GM21737 (cell line): ENCODE measurements around the gene LIN28B.
"Not testable (repeated sequence)": the region's sequence is repeated elsewhere in the genome, so short reads cannot be mapped to it uniquely, and the experiment has no call there.

Experiments used
- ATAC-seq: cut with Tn5 transposase; IDR thresholded peaks from one replicate; pipeline ENCODE4 v1.9.1; 2021; ENCODE audit warnings: mild to moderate bottlenecking, moderate library complexity; ENCODE audit not compliant: unreplicated experiment

The LIN28B gene

DNA sequence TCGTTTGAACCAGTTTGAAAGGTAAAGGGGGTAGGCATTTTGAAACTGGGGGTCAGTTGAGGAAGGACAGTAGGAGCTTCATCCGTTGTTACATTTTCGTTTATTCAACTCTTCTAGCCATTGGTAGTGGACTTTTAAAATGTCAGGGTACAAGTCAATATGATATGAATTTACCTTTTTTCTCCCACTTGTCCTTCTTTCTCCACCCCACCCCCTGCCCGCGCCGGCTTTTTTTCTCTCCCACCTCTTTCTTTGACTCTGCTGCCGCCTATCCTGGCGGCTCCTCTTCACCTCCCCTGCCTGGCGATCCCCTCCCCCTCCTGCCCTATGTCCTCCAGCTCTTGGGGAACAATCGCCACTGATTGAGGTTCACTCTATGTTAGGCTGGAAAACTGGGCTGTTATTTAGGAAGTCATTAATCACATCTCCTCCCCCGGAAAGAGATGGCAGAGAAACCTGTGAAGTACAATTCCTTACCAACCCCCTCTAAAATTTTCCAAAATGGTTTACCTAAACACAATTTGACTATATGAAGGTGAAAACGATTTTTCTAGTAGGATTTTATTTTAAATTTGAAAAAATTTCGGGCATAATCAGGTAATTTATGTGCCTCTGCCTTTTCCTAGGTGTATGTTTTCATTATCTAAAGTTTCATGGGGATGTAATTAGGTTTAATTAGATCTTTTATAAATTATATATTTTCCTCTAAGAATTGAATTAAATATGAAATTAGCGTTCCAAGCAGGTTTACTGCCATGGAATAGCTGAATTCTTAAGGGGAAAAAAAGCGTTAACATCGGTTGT is 778 bp upstream of the LIN28B start:
- no peak for ATAC-seq

DNA sequence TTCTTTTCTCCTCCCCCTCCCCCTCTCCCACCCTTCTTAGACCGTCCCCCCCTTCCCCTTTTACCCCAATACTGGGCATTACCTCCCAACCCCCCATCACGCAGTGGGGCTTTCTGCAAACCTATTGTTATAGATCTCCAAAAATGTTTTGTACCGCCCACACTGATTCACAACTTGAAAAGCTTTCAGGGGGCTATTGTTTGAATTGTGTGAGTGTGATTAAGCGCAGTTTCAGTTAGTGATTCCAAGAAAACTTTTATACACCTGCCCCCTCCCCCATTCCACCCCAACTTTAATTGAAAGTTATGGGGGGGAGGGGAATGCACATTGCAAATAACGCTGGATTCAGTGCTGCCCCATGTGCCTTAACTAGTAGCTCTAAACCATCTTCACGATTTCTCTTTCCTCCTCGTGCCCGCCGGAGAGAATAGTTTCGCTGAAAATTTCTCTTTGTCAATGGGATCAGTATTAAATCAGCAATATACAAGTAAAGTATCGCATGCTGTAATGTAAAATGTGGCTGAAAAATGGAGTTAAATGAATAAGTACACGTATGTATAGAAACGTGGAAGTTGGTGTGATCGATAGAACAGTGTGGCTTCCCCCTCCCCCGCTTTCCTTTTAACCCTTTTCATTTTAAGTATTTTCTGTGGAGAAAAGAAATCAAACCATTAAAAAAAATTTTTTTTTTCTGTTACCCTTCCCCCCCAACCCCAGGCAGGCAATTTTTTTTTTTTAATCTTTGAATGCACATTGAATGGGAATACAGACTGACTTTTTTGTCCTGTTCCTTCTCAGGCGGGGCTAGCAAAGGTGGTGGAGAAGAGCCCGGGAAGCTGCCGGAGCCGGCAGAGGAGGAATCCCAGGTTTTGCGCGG is 632 bp downstream of the LIN28B start:
- ATAC-seq: no peak

DNA sequence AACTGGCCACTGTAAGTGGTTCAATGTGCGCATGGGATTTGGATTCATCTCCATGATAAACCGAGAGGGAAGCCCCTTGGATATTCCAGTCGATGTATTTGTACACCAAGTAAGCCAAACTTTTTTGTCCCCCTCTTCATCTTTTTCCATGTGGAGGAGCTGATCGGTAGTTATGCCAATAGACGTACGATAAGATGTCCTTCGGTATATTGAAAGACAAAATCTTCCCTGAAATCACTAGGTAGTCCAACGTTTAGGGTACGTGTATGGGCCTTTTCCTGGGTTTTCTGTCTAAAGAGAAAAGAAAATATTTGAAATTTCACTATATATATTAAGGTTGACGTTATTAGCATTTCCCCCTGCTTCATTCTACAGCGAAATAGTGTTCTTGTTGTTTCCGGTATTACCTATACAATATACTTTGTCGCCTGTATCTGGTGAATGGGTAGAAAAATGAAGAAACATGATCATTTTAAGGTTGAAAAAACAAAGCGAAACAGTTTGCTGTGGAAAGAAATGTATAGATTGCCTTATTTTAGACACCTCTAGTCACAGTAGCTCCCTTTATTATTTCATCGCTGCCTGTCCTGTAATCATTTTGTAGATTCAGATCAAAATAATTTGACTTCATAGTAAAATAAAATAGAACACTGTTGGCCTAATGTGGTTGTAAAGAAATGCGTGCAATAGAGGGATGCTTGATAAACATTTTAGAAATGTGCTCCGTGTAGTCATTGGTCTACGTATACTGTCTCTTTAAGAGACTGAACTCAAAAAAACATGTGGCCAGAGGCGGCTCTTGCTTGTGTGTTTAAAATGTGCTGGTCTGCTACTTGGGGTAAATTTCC is 1.5 kb downstream of the LIN28B start:
- ATAC-seq: no peak

DNA sequence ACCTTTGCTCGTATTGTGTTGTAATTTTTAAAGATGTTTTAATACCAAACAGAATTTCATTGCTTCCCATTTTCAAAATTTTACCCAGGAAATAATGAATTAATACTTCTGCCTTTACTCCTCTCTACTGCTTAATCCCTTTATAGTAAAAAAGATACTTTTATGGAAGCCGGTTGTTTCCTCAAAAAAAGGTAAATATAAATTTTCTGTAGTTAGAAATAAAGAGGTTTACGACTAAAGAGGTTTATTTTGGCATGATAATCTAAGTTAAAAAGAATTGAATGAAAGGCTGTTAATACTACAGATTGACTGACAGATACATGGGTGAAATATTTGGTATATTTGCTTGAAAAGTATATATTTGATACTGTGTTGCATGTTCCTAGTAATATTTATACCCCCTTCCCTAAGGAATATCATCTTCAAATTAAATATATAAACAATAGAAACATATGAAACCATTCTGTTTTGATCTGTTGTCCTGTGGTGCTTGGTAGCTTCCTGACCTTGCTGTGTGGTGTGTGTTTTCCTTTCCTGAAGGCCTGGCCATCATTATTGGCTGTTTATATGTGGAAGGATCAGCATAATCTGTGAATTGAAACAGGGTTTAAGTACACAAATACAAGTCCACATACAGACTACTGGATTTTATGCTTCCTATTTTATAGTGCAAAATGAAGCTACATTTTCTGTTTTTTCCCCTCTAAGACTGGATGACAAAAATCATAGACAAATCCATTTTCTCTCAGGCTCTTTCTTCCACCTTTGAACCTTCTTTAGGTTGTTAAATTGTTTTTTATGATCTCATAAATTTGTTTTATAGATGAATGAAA is 2.3 kb downstream of the LIN28B start:
- ATAC-seq: no peak

DNA sequence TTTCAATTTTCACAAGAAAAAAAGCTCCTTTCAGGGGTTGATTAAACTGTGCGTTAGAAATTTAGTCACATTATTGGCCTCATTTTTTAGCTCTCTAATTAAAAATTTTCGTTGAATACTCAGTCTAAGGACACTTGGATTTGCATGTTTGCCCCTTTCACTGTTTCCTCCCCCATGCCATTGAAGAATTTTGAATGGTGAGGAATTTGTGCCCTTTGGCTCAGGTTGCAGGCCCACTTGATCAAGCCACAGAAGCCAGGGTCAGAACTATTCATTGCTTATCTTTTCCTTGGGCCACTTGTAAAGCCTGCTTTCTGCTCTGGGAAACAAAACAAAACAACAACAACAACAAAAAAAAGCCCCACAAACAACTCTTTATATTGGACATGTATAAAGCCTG is 12.2 kb downstream of the LIN28B start:
- ATAC-seq: no peak

DNA sequence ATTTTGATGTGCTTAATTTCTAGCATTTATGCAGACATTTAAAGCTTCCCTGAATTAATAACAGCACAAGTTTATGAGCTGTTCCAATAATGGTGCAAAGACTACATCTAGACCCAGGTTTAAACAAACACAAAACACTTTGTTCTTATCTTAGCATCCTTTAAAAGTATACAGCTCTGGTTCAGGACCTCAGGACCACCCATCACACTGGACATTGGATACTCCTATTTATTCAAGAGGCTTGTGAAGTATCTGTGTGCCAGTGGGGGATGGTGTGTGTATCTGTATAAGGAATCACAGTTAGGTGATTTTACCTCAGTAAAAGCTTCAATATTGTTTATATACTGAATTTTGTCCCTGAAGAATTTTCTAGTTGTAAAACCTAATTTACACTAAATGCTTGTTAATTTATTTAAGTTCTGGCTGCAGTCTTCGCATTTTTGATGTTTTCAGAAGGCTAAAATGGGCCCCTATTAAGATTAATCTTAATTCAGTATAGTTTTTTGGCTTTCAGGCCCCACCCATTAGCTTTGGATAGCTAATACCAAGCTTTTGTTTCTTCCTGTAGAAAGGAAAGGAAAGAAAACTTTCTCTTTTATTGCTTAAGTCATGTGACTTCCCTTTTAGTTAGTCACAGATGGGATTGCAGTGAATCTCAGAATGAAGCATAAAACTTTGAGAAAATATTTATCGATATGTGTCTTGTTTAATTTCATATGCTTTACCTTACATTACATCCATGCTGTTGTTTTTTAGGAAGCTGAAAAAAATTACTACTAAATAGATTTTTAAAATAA is 13.1 kb downstream of the LIN28B start:
- ATAC-seq: no peak

DNA sequence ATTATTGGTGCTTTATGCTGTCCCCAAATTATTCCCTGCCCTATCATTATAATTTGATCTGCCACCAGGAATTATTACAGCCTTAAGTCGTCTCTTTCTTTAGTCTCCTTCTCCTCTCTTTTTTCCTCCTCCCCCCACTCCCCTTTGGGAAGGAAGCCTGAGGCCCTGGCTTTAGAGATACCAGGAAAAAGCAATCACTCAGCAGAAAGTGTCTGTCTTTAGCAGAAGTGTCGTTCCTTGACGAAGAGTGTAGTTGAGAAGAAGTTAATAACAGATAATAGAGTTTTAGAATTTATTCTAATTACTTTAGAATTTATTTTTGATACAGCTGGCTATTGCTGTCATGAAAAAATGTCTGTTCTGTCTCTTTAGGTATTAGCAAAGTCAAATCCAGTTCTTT is 16.5 kb downstream of the LIN28B start:
- no peak for ATAC-seq

DNA sequence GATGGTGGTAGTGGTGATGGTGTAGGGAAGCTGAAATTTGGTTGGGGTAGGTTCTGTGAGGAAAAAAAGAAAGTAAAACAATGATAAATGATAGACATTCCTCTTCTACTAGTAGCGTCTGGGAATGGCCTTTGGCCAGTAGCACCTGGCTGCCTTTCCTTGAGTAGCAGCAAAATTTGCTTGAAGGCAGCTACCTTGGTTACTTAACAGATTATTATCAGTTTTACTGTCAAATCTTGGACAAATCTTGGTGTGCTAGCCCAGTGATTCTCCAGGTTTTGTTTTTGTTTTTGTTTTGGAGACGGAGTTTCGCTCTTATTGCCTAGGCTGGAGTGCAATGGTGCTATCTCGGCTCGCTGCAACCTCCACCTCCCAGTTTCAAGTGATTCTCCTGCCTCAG is 26.4 kb downstream of the LIN28B start:
- no peak for ATAC-seq

DNA sequence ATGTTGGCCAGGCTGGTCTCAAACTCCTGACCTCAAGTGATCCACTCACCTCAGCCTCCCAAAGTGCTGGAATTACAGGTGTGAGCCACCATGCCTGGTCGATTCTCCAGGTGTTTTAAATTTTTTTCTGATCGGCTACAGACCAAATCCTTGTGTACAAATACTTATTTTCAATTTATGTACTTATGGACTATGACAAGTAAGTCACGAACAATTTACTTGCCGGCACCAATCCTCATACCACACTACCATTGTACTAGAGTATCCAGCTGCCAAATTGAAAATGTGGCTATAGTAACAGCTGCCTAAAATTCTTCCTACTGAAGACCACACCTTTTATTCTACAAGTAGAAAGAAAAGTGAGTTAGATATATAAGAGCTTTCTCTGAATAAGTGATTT is 26.9 kb downstream of the LIN28B start:
- ATAC-seq: no peak

DNA sequence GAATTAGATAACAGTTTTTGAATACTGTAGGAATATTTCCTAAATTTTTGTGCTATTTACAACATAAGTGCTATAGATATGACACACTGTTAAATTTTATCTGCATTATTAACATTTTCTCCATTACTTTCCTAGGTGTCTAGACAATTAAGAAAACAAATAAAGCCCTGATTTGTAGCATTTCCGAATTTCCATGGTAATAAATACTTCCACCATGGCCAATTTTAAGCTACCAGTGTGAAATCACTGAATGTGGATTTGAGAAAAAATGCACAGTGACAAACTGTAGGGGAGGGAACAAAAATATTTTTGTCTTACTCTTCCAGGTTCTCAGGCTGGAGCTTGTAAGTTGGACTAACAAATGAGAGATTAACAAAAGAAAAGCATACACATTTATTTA is 27.9 kb downstream of the LIN28B start:
- ATAC-seq: no peak

DNA sequence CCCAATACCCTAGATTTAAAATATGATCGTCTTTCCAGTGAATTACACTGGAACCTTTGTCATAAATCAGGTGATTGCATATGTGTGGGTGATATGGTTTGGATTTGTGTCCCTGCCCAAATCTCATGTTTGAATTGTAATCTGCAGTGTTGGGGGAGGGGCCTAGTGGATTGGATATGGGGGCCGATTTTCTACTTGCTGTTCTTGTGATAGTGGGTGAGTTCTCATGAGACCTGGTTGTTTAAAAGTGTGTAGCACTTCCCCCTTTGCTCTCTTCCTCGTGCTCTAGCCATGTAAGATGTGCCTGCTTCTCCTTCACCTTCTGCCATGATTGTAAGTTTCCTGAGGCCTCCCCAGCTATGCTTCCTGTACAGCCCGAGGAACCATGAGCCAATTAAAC is 29.0 kb downstream of the LIN28B start:
- ATAC-seq: not testable (repeated sequence)

DNA sequence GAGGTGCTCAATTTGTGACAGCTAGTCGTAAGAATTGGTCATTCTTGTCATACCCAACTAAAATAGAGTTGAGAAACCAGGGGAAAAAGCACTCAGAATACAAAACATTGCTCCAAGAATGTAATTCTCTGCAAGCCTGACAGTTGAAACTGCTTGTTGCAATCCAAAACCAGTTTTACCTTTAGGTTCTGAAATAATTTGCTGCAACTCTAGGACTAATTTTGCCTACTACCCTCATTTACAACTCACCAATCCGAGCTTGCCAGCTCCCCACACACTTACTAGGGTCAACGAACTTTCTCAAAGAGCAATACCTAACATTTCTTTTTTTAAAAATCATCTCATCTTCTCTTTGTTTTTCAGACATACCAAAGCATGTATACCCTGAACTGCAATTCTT is 29.7 kb downstream of the LIN28B start:
- no peak for ATAC-seq

DNA sequence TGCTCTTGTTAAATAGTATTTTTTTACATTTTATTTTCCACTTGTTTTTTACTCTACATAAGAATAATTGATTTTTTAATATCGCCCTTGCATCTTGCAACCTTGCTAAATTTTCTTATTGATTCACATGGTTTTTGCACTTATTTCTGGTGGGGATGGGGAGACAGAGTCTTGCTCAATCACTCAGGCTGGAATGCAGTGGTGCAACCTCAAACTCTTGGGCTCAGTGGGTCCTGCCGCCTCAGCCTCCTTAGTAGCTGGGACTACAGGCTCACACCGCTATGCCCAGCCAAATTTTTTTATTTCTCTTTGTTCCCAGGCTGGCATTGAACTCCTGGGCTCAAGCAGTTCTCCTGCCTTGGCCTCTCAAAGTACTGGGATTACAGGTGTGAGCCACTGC is 30.3 kb downstream of the LIN28B start:
- ATAC-seq: no peak

DNA sequence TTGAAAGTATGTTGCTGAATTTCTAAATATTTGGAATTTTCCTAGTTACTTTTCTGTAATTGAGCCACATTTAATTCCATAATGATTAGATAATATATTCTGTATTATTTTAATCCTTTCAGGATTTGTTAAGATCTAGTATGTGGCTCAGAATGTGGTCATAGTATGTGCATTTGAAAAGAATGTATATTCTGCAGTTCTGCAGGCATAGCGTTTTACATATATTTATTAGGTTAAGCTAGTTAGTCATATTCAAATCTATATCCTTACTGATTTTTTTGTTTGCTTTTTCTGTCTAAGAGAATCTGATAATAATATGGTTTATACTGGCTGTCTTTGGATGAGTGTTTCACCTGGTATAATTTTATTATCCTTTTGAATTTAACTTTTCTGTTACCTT is 33.2 kb downstream of the LIN28B start:
- ATAC-seq: no peak

DNA sequence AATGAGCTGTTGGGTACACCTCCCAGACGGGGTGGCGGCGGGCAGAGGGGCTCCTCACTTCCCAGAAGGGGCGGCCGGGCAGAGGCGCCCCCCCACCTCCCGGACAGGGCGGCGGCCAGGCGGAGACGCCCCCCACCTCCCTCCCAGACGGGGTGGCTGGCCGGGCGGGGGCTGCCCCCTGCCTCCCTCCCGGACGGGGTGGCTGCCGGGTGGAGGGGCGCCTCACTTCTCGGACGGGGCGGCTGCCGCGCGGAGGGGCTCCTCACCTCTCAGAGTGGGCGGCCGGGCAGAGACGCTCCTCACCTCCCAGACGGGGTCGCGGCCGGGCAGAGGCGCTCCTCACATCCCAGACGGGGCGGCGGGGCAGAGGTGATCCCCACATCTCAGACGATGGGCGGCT is 34.2 kb downstream of the LIN28B start:
- not testable (repeated sequence) for ATAC-seq

DNA sequence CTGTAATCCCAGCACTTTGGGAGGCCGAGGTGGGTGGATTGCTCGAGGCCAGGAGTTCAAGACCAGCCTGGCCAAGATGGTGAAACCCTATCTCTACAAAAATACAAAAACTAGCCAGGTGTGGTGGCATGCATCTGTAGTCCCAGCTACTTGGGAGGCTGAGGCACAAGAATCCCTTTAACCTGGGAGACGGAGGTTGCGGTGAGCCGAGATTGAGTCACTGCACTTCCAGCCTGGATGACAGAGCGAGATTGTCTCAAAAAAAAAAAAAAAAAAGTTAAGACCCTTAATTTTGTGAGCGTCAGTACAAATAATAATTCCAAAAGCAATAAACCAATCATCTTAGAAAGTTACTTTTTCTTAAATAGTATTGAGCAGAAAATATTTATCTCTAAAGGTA is 36.7 kb downstream of the LIN28B start:
- ATAC-seq: not testable (repeated sequence)

DNA sequence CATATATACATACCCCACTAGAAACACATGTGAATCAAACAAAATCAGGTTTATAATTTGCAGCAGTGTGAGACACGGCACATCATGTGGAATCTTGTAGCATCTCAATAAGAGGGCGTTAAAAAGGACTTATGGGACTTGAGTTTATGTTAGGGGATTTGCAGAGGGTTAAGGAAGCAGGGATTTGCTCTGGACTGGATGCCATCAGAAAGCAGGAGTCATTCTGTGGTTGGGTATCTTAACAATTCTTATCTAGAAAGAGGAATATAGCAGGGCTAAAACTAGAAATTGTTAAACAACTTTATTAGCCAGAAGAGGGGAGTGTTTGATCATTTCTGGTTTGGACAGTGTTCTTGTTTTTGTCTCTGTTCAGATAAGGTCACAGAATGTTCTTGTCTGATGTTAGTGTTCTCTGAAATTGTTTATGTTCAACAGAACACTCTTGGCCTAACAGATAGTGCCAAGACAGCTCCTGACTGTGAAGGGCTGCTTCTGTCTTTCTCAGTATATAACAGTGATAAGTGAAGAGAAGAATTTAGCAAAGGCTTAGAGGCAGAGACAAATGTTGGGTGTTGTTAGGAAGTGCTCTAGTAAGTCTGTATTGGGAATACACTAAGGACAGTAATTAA is 39.2 kb downstream of the LIN28B start:
- no peak for ATAC-seq

DNA sequence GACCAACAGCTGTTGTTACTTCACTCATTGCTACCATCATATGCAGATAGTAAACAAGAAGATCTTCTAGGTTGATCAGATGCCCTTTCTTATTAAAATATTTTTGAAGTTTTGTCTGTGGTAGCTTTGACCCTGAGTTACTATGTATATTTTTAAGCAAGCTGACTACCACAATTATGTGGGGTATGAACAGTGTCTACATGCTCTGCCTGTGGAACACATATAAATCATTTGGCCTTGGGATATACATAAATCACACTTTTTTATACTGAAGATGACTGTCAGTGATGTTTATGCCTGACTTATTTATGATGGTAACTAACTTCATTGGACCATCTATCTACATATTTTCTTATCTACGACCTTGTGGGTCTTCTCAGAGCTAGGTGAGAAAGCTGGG is 44.2 kb downstream of the LIN28B start:
- ATAC-seq: no peak

DNA sequence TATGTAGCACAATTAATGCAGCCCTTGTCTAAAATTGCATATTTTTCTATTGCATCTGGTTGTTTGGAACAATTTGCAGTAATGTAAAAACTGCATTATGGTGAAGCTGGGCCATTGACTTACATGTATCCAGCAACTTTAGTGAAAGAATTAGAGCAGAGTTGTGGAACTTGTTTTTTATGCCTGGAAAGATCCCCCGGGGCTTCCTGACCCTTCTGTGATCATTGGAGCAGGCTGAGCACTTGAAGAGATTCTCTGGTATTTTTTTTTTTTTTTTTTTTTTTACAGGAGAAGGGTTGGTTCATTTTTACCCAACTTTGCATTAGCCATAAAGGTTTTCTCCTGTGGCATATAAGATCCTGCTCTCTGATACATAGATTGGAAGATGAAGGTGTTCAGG is 45.0 kb downstream of the LIN28B start:
- ATAC-seq: no peak
